ENCODE measurements around the gene ATXN10. TPM values are rescaled to one million over a fixed set of nuclear protein-coding genes. Genes with fewer than 3 reads are reported as not detected.

ATXN10 gene
- total and polyA plus RNA-seq, 11 donors: 55.0 to 192 (median 149) TPM

DNA sequence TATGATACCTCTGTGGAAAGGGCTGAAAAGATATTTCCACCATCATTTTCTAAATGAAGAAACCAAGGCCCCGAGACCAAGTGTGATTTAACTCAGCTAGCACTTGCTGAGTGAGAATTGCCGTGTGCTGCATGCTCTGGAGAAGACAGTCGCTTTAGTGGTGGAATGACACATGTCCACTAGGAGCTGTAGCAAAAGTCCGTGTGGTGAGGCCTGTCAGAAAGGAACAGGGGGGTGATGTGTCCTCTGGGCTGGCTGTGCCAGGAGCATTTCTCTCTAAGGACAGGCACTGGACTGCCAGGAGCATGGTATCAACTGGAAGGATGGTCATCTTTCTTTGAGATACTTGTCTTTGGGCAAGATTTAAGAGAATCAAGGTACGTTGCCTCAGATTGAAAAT, 72.8 kb downstream of the ATXN10 start:
- ATAC-seq (no peak), DNase-seq (no peak)
- H3K9me3 ChIP-seq: peaks cover 0 to 5% (median 0%) of the 10 kb centered on the region in 12 donors
- H3K27me3 ChIP-seq: no peaks in the 10 kb centered on the region
- TF ChIP-seq POLR2A (IDR thresholded peaks at IDR 0.05) (no peak), CTCF (IDR thresholded peaks at IDR 0.05) (no peak)
- H3K36me3 ChIP-seq: peaks cover 0 to 67% (median 52%) of the 10 kb centered on the region in 9 donors
- H3K27ac ChIP-seq: no peak overlapping the region
- WGBS, 4 donors: 64 to 86% (median 79%) methylated on average over 5 of the region's 5 CpGs
- intact Hi-C loops (cut with DNase I): no loop called here
- H3K4me1 ChIP-seq: peaks cover 0 to 23% (median 15%) of the 10 kb centered on the region in 12 donors
- H3K4me3 ChIP-seq: no peak overlapping the region

GRCh38 chr22:45750626-45751025, 79.0 kb downstream of the ATXN10 start:
- H3K27me3 ChIP-seq: no peaks in the 10 kb centered on the region
- no peaks in the 10 kb centered on the region for H3K9me3 ChIP-seq
- H3K4me3 ChIP-seq: no peak overlapping the region
- intact Hi-C loops (cut with DNase I): no loop called here
- H3K36me3 ChIP-seq: peaks cover 0 to 31% (median 13%) of the 10 kb centered on the region in 9 donors
- H3K27ac ChIP-seq: no peak overlapping the region
- H3K4me1 ChIP-seq: peaks cover 0 to 6% (median 0%) of the 10 kb centered on the region in 12 donors
- ATAC-seq (no peak), DNase-seq (no peak)
- WGBS, 4 donors: 81 to 88% (median 85%) methylated on average over 3 of the region's 3 CpGs
- no peak for TF ChIP-seq CTCF (IDR thresholded peaks at IDR 0.05)
- no peak for TF ChIP-seq POLR2A (IDR thresholded peaks at IDR 0.05)

- DNase-seq: no peak
- TF ChIP-seq CTCF (IDR thresholded peaks at IDR 0.05) (no peak), POLR2A (IDR thresholded peaks at IDR 0.05) (no peak)
- WGBS, 4 donors: 68 to 81% (median 73%) methylated on average over 2 of the region's 2 CpGs
- Histone ChIP-seq H3K4me3 (no peak overlapping the region), H3K27me3 (no peaks in the 10 kb centered on the region), H3K9me3 (no peaks in the 10 kb centered on the region), H3K27ac (no peak overlapping the region), H3K36me3 (peaks cover 0 to 27% (median 13%) of the 10 kb centered on the region in 9 donors), H3K4me1 (peaks cover 0 to 10% (median 0%) of the 10 kb centered on the region in 12 donors)
- no peak for ATAC-seq
- intact Hi-C loops (cut with DNase I): no loop called here
Observed at GRCh38 chr22:45752036-45752435, 80.4 kb downstream of the ATXN10 start.

GRCh38 chr22:45754822-45755221, 83.2 kb downstream of the ATXN10 start:
- Histone ChIP-seq H3K27me3 (no peaks in the 10 kb centered on the region), H3K4me3 (no peak overlapping the region), H3K4me1 (peaks cover 0 to 20% (median 4%) of the 10 kb centered on the region in 12 donors), H3K9me3 (no peaks in the 10 kb centered on the region), H3K36me3 (peaks cover 0 to 21% (median 2%) of the 10 kb centered on the region in 9 donors), H3K27ac (no peak overlapping the region)
- 67 to 79% (median 74%) methylated on average over 3 of the region's 3 CpGs for WGBS, 4 donors
- no peak for DNase-seq
- ATAC-seq: peak in 1 of 4 donors; percentile 21
- intact Hi-C loops (cut with DNase I): no loop called here
- no peak for TF ChIP-seq CTCF (IDR thresholded peaks at IDR 0.05)
- TF ChIP-seq POLR2A (IDR thresholded peaks at IDR 0.05): no peak
